DOHH2 (cell line): ENCODE data around the gene MISP.

Experiments used
- H3F3A ChIP-seq: fragments of 200-600 bp; sonication (generic), shearing (Covaris generic); 2 replicates; pipeline ENCODE4 v1.6.0; 2016; ENCODE audit warnings: antibody characterized with exemption, mild to moderate bottlenecking; ENCODE audit not compliant: control insufficient read depth, insufficient read depth
- H3K27ac ChIP-seq: fragments of 200-600 bp; sonication (generic); 2 replicates; pipeline ENCODE4 v1.5.1; 2014; ENCODE audit warnings: low read depth, mild to moderate bottlenecking, low read length, moderate library complexity
- H3K27me3 ChIP-seq: fragments of 200-600 bp; sonication (generic); 2 replicates; pipeline ENCODE4 v1.6.1; 2014; ENCODE audit warnings: mild to moderate bottlenecking, low read length, mixed read lengths; ENCODE audit not compliant: control insufficient read depth
- H3K36me3 ChIP-seq: fragments of 200-600 bp; sonication (generic); 2 replicates; pipeline ENCODE4 v1.6.1; 2014; ENCODE audit warnings: mild to moderate bottlenecking, low read length, moderate library complexity, mixed read lengths; ENCODE audit not compliant: control insufficient read depth
- H3K4me1 ChIP-seq: fragments of 200-600 bp; sonication (generic); 2 replicates; pipeline ENCODE4 v1.6.1; 2014; ENCODE audit warnings: mild to moderate bottlenecking, low read length, mixed read lengths; ENCODE audit not compliant: control insufficient read depth
- H3K4me2 ChIP-seq: fragments of 200-600 bp; sonication (generic); 2 replicates; pipeline ENCODE4 v1.6.0; 2014; ENCODE audit warnings: mild to moderate bottlenecking, low read length, moderate library complexity
- H3K4me3 ChIP-seq: fragments of 200-600 bp; sonication (generic); 2 replicates; pipeline ENCODE4 v1.5.1; 2014; ENCODE audit warnings: mild to moderate bottlenecking, low read length, mixed read lengths
- H3K79me2 ChIP-seq: fragments of 200-600 bp; sonication (generic); 2 replicates; pipeline ENCODE4 v1.6.1; 2014; ENCODE audit warnings: mild to moderate bottlenecking, low read length, mixed read lengths; ENCODE audit not compliant: control insufficient read depth
- H3K9me2 ChIP-seq: fragments of 200-600 bp; sonication (generic); replicated peaks from 2 replicates; pipeline ENCODE4 v1.6.1; 2014; ENCODE audit warnings: mild to moderate bottlenecking, low read length, mixed read lengths; ENCODE audit not compliant: control insufficient read depth
- H3K9me3 ChIP-seq: fragments of 200-600 bp; sonication (generic); 2 replicates; pipeline ENCODE4 v1.6.1; 2014; ENCODE audit warnings: antibody characterized with exemption, low read length, mixed read lengths; ENCODE audit not compliant: control insufficient read depth, insufficient read depth
- H4K20me1 ChIP-seq: fragments of 200-600 bp; sonication (generic); 2 replicates; pipeline ENCODE4 v1.6.0; 2014; ENCODE audit warnings: low read depth, mild to moderate bottlenecking, antibody characterized with exemption, low read length, moderate library complexity; ENCODE audit not compliant: control insufficient read depth, insufficient read depth
- EZH2phosphoT487 ChIP-seq: fragments of 200-600 bp; sonication (generic); IDR thresholded peaks from 2 replicates; pipeline ENCODE4 v1.6.1; 2017; ENCODE audit warnings: borderline replicate concordance, mild to moderate bottlenecking, antibody characterized with exemption, low read length, moderate library complexity, mixed read lengths
- TF ChIP-seq, protein P1 (sequence below): fragments of 200-600 bp; sonication (generic); IDR thresholded peaks from one replicate; pipeline ENCODE4 v1.5.1; 2014; ENCODE audit warnings: antibody characterized with exemption, mild to moderate bottlenecking, low read depth, low read length; ENCODE audit not compliant: poor library complexity, severe bottlenecking

MISP gene

GRCh38 chr19:752652-753517, 2.0 kb downstream of the MISP start:
- TF ChIP-seq, protein P1, sequence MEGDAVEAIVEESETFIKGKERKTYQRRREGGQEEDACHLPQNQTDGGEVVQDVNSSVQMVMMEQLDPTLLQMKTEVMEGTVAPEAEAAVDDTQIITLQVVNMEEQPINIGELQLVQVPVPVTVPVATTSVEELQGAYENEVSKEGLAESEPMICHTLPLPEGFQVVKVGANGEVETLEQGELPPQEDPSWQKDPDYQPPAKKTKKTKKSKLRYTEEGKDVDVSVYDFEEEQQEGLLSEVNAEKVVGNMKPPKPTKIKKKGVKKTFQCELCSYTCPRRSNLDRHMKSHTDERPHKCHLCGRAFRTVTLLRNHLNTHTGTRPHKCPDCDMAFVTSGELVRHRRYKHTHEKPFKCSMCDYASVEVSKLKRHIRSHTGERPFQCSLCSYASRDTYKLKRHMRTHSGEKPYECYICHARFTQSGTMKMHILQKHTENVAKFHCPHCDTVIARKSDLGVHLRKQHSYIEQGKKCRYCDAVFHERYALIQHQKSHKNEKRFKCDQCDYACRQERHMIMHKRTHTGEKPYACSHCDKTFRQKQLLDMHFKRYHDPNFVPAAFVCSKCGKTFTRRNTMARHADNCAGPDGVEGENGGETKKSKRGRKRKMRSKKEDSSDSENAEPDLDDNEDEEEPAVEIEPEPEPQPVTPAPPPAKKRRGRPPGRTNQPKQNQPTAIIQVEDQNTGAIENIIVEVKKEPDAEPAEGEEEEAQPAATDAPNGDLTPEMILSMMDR, result no peak
- TF ChIP-seq EZH2phosphoT487, result no peak
- H3K9me3 ChIP-seq, result peaks cover 17% of the 10 kb centered on the region; the same call in 1 of the 2 replicates
- no peaks in the 10 kb centered on the region for H3K4me1 ChIP-seq
- H3K9me2 ChIP-seq, result no peaks in the 10 kb centered on the region
- H4K20me1 ChIP-seq, result no peaks in the 10 kb centered on the region
- no peaks in the 10 kb centered on the region for H3K79me2 ChIP-seq
- no peak overlapping the region for H3K4me3 ChIP-seq
- H3K36me3 ChIP-seq, result no peaks in the 10 kb centered on the region
- no peaks in the 10 kb centered on the region for H3F3A ChIP-seq
- H3K27ac ChIP-seq, result no peak overlapping the region
- H3K27me3 ChIP-seq, result no peaks in the 10 kb centered on the region
- no peak overlapping the region for H3K4me2 ChIP-seq

- TF ChIP-seq, protein P1, result no peak
- TF ChIP-seq EZH2phosphoT487, result no peak
- Histone ChIP-seq H3K4me1 (no peaks in the 10 kb centered on the region), H3F3A (no peaks in the 10 kb centered on the region), H3K4me2 (no peak overlapping the region), H3K4me3 (no peak overlapping the region), H3K9me3 (peaks cover 21% of the 10 kb centered on the region; the same call in 1 of the 2 replicates), H3K9me2 (no peaks in the 10 kb centered on the region), H3K27me3 (no peaks in the 10 kb centered on the region), H3K27ac (no peak overlapping the region), H4K20me1 (no peaks in the 10 kb centered on the region), H3K79me2 (no peaks in the 10 kb centered on the region), H3K36me3 (no peaks in the 10 kb centered on the region)
Measured at GRCh38 chr19:754530-754929, 3.6 kb downstream of the MISP start.

DNA sequence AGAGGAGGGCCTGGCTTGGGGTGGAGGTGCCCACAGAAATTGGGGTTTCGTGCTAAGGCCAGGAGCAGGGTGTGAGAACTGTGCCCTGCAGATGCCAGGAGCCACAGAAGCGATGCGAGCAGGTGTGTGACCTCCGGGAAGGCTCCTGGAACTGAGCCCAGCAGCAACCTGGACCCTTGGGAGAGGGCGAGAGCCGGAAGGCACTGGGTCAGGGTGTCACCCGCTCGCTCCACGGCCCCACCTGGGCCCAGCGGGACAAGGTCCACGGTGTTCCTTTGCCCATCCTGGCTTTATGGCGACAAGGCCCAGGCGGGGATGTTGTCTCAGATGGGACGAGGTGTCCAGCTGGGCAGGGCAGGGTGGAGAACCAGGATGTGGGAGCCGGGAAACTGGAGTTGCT, 4.2 kb downstream of the MISP start:
- TF ChIP-seq EZH2phosphoT487, result no peak
- TF ChIP-seq, protein P1, result no peak
- H3K27me3 ChIP-seq, result no peaks in the 10 kb centered on the region
- no peaks in the 10 kb centered on the region for H3F3A ChIP-seq
- no peaks in the 10 kb centered on the region for H3K9me2 ChIP-seq
- H3K4me3 ChIP-seq, result no peak overlapping the region
- H3K4me1 ChIP-seq, result no peaks in the 10 kb centered on the region
- H3K79me2 ChIP-seq, result no peaks in the 10 kb centered on the region
- H3K36me3 ChIP-seq, result no peaks in the 10 kb centered on the region
- no peaks in the 10 kb centered on the region for H4K20me1 ChIP-seq
- H3K27ac ChIP-seq, result no peak overlapping the region
- no peak overlapping the region for H3K4me2 ChIP-seq
- peaks cover 21% of the 10 kb centered on the region; the same call in 1 of the 2 replicates for H3K9me3 ChIP-seq
